B cell (primary cell): ENCODE measurements around the gene MICAL3. TPM values are rescaled to one million over a fixed set of nuclear protein-coding genes. Genes with fewer than 3 reads are reported as not detected.
A peak's percentile ranks its signal among the peaks of the same experiment; 100 is the strongest.
"Not testable (repeated sequence)": the region's sequence is repeated elsewhere in the genome, so short reads cannot be mapped to it uniquely, and the experiment has no call there.

Experiments used
- ATAC-seq: fragments of 200-7000 bp; cut with Tn5 transposase; one replicate; pipeline ENCODE4 v1.10.0; 2021; ENCODE audit warnings: low read depth, mild to moderate bottlenecking, moderate number of reproducible peaks, moderate library complexity
- CTCF ChIA-PET: fragments of 350-600 bp; sonication (Branson Sonifier 250); formaldehyde crosslinking; loops from one replicate; lab custom pipeline; 2021; ENCODE audit warnings: antibody characterized with exemption, inconsistent platforms; lab: Charles Lee
- POLR2A ChIA-PET: fragments of 350-600 bp; sonication (Branson Sonifier 250); formaldehyde crosslinking; loops from one replicate; lab custom pipeline; 2021; ENCODE audit warnings: antibody characterized with exemption; lab: Charles Lee
- DNase-seq: peaks from one replicate; pipeline ENCODE4 v3.0.0; 2013
- H2AFZ ChIP-seq: 2 replicates; pipeline ENCODE4 v1.6.1; 2012; ENCODE audit warnings: mild to moderate bottlenecking, low read depth, low read length; ENCODE audit not compliant: insufficient read depth, poor library complexity, severe bottlenecking
- H3K27ac ChIP-seq, 2 donors: 1 replicate in 1 of 2; 2 replicates in 1 of 2; pipeline ENCODE4 v1.5.1; 2012 to 2013; ENCODE audit warnings: low read length in 2 of 2, mild to moderate bottlenecking in 2 of 2, moderate library complexity in 1 of 2
- H3K27me3 ChIP-seq, 4 experiments: fragments of 200-600 bp in 1 of 4; sonication (generic) in 1 of 4; replicated peaks in 1 of 4; 1 replicate in 2 of 4; 2 replicates in 2 of 4; pipeline versions ENCODE4 v1.6.1 to v1.7.0; 2013 to 2016; ENCODE audit warnings: low read length in 3 of 4, mild to moderate bottlenecking in 2 of 4, mixed read lengths in 1 of 4, moderate library complexity in 1 of 4; ENCODE audit not compliant: insufficient read depth in 4 of 4, control insufficient read depth in 3 of 4; ENCODE audit errors: control extremely low read depth in 1 of 4
- H3K36me3 ChIP-seq, 2 experiments: replicated peaks in 1 of 2; 1 replicate in 1 of 2; 2 replicates in 1 of 2; pipeline versions ENCODE4 v1.6.1 to v1.7.1; 2013; ENCODE audit warnings: low read length in 1 of 2; ENCODE audit not compliant: insufficient read depth in 2 of 2, control insufficient read depth in 1 of 2; ENCODE audit errors: control extremely low read depth in 1 of 2, extremely low read depth in 1 of 2
- H3K4me1 ChIP-seq, 2 donors: fragments of 200-600 bp in 1 of 2; sonication (generic) in 1 of 2; 1 replicate in 1 of 2; 2 replicates in 1 of 2; pipeline versions ENCODE4 v1.5.1 to v1.6.1; 2013 to 2017; ENCODE audit warnings: low read length in 2 of 2; ENCODE audit not compliant: control insufficient read depth in 2 of 2, insufficient read depth in 2 of 2
- H3K4me2 ChIP-seq: replicated peaks from 2 replicates; pipeline ENCODE3; 2012; ENCODE audit warnings: mild to moderate bottlenecking, low read depth, low read length; ENCODE audit not compliant: poor library complexity, severe bottlenecking
- H3K4me3 ChIP-seq, 5 experiments: fragments of 200-600 bp in 1 of 5; sonication (generic) in 1 of 5; 1 replicate in 3 of 5; 2 replicates in 2 of 5; pipeline versions ENCODE4 v1.5.1 to v1.7.0; 2011 to 2016; ENCODE audit warnings: low read length in 4 of 5, mild to moderate bottlenecking in 4 of 5, low read depth in 2 of 5, control low read depth in 1 of 5, moderate library complexity in 1 of 5; ENCODE audit not compliant: insufficient read depth in 1 of 5; ENCODE audit errors: control extremely low read depth in 1 of 5, extremely low read depth in 1 of 5
- H3K79me2 ChIP-seq: fragments of 200-600 bp; sonication (generic); one replicate; pipeline ENCODE4 v1.6.0; 2016; ENCODE audit warnings: low read length; ENCODE audit not compliant: control insufficient read depth, insufficient read depth
- H3K9ac ChIP-seq: fragments of 200-600 bp; sonication (generic); 2 replicates; pipeline ENCODE4 v1.6.1; 2017; ENCODE audit warnings: mild to moderate bottlenecking, low read length, moderate library complexity
- H3K9me3 ChIP-seq, 3 donors: one replicate each; pipeline versions ENCODE4 v1.6.1 to v1.7.1; 2013; ENCODE audit warnings: low read length in 2 of 3; ENCODE audit not compliant: control insufficient read depth in 2 of 3, insufficient read depth in 1 of 3; ENCODE audit errors: control extremely low read depth in 1 of 3
- H4K20me1 ChIP-seq: 2 replicates; pipeline ENCODE4 v1.6.0; 2012; ENCODE audit warnings: mild to moderate bottlenecking, low read length; ENCODE audit not compliant: insufficient read depth, control insufficient read depth, poor library complexity, severe bottlenecking
- H3K27ac Mint-ChIP-seq: one replicate; pipeline ENCODE4 v1.8.0; 2021; ENCODE audit warnings: mixed read lengths
- H3K27me3 Mint-ChIP-seq: one replicate; pipeline ENCODE4 v1.8.0; 2021; ENCODE audit warnings: mixed read lengths
- H3K4me1 Mint-ChIP-seq: one replicate; pipeline ENCODE4 v1.8.0; 2021; ENCODE audit warnings: mixed read lengths
- H3K4me3 Mint-ChIP-seq: one replicate; pipeline ENCODE4 v1.8.0; 2021; ENCODE audit warnings: mixed read lengths
- H3K9me3 Mint-ChIP-seq: one replicate; pipeline ENCODE4 v1.8.0; 2022; ENCODE audit warnings: mixed read lengths; ENCODE audit not compliant: insufficient read depth
- EZH2 ChIP-seq: IDR thresholded peaks from 2 replicates; pipeline ENCODE4 v1.6.1; 2012; ENCODE audit warnings: borderline replicate concordance, low read depth, mild to moderate bottlenecking, moderate library complexity, low read length; ENCODE audit not compliant: insufficient read depth, poor library complexity, severe bottlenecking
- WGBS: methylation state at CpG from one replicate; pipeline ENCODE4 v1.1.5; 2013; ENCODE audit warnings: missing lambda C conversion rate; ENCODE audit not compliant: insufficient coverage; 5-methylcytosine and 5-hydroxymethylcytosine counted together
- intact Hi-C: fragments of 100-400 bp; cut with micrococcal nuclease; formaldehyde crosslinking; loops from one replicate; pipeline ENCODE4 v1.10.0; 2022
- polyA plus RNA-seq: library from polyadenylated mRNA; depleted of rRNA; stranded (reverse); fragments of >200 nt; gene quantifications from 2 replicates; pipeline ENCODE4 v1.2.3, GENCODE V29; 2012
- total RNA-seq, 2 donors: library from RNA; stranded (reverse); fragments of 120-200 nt in 1 of 2; gene quantifications; 1 replicate in 1 of 2; 2 replicates in 1 of 2; pipeline versions ENCODE4 v1.2.3 to v1.2.4, GENCODE V29; 2013 to 2022
- TF ChIP-seq, protein P1 (sequence below): fragments of 200-600 bp; IDR thresholded peaks from one replicate; pipeline ENCODE4 v1.8.0; 2022; ENCODE audit warnings: antibody characterized with exemption, mild to moderate bottlenecking

Gene MICAL3
- total and polyA plus RNA-seq, 2 donors (not counting 1 experiment from before 2014, with no cell fraction given): 50.5 to 253 TPM

DNA sequence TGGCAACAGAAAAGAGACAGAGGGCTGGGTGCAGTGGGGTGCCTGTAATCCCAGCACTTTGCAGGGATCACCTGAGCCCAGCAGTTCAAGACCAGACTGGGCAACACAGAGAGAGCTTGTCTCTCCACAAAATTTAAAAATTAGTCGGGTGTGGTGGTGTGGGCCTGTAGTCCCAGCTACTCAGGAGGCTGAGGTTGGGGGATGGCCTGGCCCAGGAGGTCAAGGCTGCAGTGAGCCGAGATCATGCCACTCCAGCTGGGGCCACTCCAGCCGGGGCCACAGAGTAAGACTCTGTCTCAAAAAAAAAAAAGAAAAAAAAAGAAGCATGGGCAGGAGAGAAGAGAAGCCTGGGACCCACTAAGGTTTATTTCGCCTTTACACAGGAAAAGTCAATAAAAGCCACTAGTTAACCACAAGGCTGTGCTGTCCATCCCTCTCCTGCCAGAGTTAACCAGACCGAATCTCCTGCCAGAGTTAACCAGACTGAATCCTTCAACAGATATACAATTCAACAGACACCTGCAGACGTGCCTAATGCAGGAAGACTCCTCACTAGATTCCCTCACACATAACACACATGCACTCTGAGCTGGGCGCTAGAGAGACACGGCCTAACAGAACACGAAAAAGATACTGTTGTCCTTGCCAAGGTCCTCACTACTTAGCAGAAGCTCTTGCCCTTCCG, 29.8 kb downstream of the MICAL3 start:
- DNase-seq (peak; percentile 82), ATAC-seq (peak; percentile 32)
- Mint-ChIP-seq H3K4me1 (peaks cover 95% of the 10 kb centered on the region), H3K9me3 (no peaks in the 10 kb centered on the region), H3K27me3 (no peaks in the 10 kb centered on the region), H3K27ac (peak overlapping the region; percentile 94), H3K4me3 (peak overlapping the region; percentile 82)
- Histone ChIP-seq H3K27ac (peak overlapping the region; percentile 91 to 95), H3K79me2 (peaks cover 93% of the 10 kb centered on the region), H3K27me3 (no peaks in the 10 kb centered on the region), H3K9me3 (no peaks in the 10 kb centered on the region), H3K4me1 (peaks cover 94 to 98% of the 10 kb centered on the region in 2 donors), H4K20me1 (peaks cover 58% of the 10 kb centered on the region), H3K4me3 (peak overlapping the region in 1 of 5 experiments; percentile 19), H3K4me2 (peak overlapping the region; percentile 77), H3K9ac (peak overlapping the region; percentile 26), H3K36me3 (no peaks in the 10 kb centered on the region), H2AFZ (no peak overlapping the region)
- WGBS: 32% methylated on average over 3 of the region's 10 CpGs
- CTCF ChIA-PET: interaction anchor here (0.6 to 11.9 kb wide), 6 partner anchors 12 to 164 kb away, joined by 3 to 133 read pairs (median 4); partner anchors contain the start of gene PEX26
- POLR2A ChIA-PET: interaction anchor here (0.7 to 3.7 kb wide), 3 partner anchors 11 to 222 kb away, joined by 3 to 26 read pairs (median 4); partner anchors contain the start of gene PEX26
- intact Hi-C loops: loop anchor here (2.0 kb wide), 1 partner anchor 14 kb away; no protein-coding TSS in a partner anchor
- no peak for TF ChIP-seq EZH2
- TF ChIP-seq, protein P1, sequence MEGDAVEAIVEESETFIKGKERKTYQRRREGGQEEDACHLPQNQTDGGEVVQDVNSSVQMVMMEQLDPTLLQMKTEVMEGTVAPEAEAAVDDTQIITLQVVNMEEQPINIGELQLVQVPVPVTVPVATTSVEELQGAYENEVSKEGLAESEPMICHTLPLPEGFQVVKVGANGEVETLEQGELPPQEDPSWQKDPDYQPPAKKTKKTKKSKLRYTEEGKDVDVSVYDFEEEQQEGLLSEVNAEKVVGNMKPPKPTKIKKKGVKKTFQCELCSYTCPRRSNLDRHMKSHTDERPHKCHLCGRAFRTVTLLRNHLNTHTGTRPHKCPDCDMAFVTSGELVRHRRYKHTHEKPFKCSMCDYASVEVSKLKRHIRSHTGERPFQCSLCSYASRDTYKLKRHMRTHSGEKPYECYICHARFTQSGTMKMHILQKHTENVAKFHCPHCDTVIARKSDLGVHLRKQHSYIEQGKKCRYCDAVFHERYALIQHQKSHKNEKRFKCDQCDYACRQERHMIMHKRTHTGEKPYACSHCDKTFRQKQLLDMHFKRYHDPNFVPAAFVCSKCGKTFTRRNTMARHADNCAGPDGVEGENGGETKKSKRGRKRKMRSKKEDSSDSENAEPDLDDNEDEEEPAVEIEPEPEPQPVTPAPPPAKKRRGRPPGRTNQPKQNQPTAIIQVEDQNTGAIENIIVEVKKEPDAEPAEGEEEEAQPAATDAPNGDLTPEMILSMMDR: no peak

DNA sequence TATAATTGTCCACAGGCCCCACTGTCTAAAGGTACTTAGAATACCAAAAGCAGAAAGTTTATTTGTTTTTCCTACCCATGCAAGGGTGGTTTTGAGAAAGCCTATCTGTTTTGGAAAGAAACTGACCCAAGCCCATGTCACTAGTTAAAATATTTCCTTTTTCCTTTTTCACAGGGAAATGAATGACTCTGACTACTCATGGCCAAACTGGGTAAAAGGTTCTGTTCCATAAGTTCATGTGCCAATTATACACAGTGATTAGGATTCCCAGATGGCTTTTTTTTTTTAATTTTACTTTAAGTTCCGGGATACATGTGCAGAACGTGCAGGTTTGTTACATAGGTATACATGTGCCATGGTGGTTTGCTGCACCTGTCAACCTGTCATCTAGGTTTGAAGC, 31.4 kb downstream of the MICAL3 start:
- peaks cover 67% of the 10 kb centered on the region for H4K20me1 ChIP-seq
- intact Hi-C loops, H3K4me3 ChIP-seq, DNase-seq, H3K36me3 ChIP-seq, H3K9me3 ChIP-seq, POLR2A ChIA-PET, H3K27me3 Mint-ChIP-seq, H3K9me3 Mint-ChIP-seq, ATAC-seq, H3K9ac ChIP-seq, H2AFZ ChIP-seq, H3K27me3 ChIP-seq, CTCF ChIA-PET: not testable (repeated sequence)
- H3K4me2 ChIP-seq: peak overlapping the region; percentile 8
- Mint-ChIP-seq H3K4me3 (peak overlapping the region; percentile 52), H3K27ac (peak overlapping the region; percentile 81), H3K4me1 (peaks cover 95% of the 10 kb centered on the region)
- no CpG with 5 or more reads among the region's 2 CpGs for WGBS
- H3K4me1 ChIP-seq: peaks cover 95 to 98% of the 10 kb centered on the region in 2 donors
- peak overlapping the region in 1 of 2 donors; percentile 95 for H3K27ac ChIP-seq
- H3K79me2 ChIP-seq: peaks cover 94% of the 10 kb centered on the region

DNA sequence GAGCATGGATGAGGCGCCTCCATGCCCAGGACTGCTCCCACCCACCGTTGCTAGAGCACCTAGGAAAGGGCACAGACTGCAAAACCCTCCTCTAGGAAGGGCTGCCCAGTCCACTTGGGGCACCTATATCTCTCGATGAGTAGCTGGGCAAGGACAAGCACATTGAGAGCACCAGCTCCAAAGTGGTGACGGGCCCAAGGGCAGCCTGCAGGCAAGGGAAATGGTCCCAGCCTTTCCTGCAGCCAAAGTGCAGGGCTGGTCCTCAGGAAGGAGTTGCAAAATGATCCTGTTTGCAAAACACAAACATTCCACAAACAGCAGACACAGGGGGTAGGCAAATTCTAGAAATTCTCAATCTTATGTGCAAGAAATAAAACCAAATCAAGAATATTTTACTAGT, 32.4 kb downstream of the MICAL3 start:
- H3K27me3 Mint-ChIP-seq, H3K9ac ChIP-seq, DNase-seq, H3K36me3 ChIP-seq, H2AFZ ChIP-seq, H3K4me3 ChIP-seq, intact Hi-C loops, ATAC-seq, H3K9me3 Mint-ChIP-seq, POLR2A ChIA-PET, H3K27me3 ChIP-seq, H3K27ac Mint-ChIP-seq, H3K9me3 ChIP-seq: not testable (repeated sequence)
- Histone ChIP-seq H3K27ac (peak overlapping the region in 1 of 2 donors; percentile 95), H4K20me1 (peaks cover 77% of the 10 kb centered on the region), H3K4me1 (peaks cover 93 to 97% of the 10 kb centered on the region in 2 donors), H3K4me2 (peak overlapping the region; percentile 30), H3K79me2 (peaks cover 95% of the 10 kb centered on the region)
- CTCF ChIA-PET: interaction anchor here (1.5 kb wide), 1 partner anchor 84 kb away, joined by 7 read pairs; no protein-coding TSS in a partner anchor
- Mint-ChIP-seq H3K4me3 (peak overlapping the region; percentile 41), H3K4me1 (peaks cover 95% of the 10 kb centered on the region)
- 100% methylated on average over 3 of the region's 4 CpGs for WGBS
